CD1c-positive myeloid dendritic cell (primary cell): ENCODE data around the gene MMP14.
"Not testable (repeated sequence)": the region's sequence is repeated elsewhere in the genome, so short reads cannot be mapped to it uniquely, and the experiment has no call there.

ENCODE experiments used
- DNase-seq: peaks from one replicate; pipeline ENCODE4 v3.0.0-alpha.2; 2016; ENCODE audit errors: extremely low spot score

MMP14 gene

GRCh38 chr14:22841769-22842168 lies 5.4 kb downstream of the MMP14 start:
- no peak for DNase-seq

- DNase-seq = no peak
Observed at GRCh38 chr14:22842211-22843122, 6.1 kb downstream of the MMP14 start.

DNA sequence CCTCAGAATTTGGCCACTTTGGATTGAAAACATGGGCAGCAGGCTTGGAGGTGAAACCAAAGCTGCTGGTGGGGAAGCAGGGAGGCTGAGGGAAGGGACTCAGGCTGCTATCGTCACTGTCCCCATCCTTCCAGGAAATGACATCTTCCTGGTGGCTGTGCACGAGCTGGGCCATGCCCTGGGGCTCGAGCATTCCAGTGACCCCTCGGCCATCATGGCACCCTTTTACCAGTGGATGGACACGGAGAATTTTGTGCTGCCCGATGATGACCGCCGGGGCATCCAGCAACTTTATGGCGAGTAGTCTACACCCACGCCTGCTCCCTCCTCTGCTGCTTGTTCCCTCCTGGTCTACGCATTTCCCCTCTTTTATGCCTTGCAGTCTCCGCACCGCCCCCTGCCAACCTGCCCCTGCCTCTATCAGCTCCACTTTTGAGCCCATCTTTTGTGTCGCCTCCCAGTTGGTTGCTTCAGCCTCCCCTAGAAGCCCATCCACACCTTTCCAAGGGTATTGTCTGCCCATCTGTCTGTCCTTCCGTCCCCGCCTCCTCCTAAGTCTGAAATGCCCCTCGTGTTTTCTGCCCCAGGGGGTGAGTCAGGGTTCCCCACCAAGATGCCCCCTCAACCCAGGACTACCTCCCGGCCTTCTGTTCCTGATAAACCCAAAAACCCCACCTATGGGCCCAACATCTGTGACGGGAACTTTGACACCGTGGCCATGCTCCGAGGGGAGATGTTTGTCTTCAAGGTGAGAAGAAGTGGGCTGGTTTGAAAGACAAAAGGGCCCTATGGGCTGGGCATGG lies 6.9 kb downstream of the MMP14 start:
- DNase-seq = no peak

- DNase-seq = no peak
Observed at GRCh38 chr14:22844221-22845102, 8.1 kb downstream of the MMP14 start.

GRCh38 chr14:22845103-22845394 lies 8.7 kb downstream of the MMP14 start:
- no peak for DNase-seq

GRCh38 chr14:22845821-22846625 lies 9.6 kb downstream of the MMP14 start:
- no peak for DNase-seq

- DNase-seq = no peak
Observed at GRCh38 chr14:22846811-22847307, 10.5 kb downstream of the MMP14 start.

DNA sequence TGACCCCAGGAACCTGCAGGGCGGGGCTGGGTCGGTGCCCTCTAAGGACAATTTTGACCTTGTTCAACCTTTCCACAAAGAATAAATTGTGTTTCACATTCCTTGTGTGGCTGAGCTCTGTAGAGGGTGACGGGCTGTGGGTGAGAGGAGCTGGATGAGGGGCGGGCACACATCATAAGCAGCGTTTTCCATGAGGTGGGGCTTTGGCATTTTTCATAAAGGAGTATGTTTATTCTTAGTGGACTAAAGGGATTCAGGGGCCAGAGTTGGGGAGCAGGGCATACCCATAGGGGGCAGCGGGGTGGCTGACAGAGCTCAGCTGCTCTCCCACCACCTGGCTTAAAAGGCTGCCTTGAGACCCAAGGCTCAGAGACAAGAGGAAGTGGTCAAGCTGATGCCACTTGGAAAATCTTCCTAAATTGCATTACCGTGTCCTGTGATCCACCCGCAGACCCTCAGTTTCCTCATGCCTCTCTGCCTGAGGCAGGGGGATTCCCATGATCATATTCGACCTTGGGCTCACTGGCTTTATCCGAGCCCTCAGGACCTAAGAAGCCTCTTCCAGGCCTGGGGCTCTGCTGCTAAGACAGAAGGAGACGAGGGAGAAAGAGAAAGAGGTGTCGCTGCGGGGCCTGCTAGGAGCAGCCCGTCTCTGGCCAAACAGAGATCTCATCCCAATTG lies 11.4 kb downstream of the MMP14 start:
- DNase-seq = peak; percentile 77

DNA sequence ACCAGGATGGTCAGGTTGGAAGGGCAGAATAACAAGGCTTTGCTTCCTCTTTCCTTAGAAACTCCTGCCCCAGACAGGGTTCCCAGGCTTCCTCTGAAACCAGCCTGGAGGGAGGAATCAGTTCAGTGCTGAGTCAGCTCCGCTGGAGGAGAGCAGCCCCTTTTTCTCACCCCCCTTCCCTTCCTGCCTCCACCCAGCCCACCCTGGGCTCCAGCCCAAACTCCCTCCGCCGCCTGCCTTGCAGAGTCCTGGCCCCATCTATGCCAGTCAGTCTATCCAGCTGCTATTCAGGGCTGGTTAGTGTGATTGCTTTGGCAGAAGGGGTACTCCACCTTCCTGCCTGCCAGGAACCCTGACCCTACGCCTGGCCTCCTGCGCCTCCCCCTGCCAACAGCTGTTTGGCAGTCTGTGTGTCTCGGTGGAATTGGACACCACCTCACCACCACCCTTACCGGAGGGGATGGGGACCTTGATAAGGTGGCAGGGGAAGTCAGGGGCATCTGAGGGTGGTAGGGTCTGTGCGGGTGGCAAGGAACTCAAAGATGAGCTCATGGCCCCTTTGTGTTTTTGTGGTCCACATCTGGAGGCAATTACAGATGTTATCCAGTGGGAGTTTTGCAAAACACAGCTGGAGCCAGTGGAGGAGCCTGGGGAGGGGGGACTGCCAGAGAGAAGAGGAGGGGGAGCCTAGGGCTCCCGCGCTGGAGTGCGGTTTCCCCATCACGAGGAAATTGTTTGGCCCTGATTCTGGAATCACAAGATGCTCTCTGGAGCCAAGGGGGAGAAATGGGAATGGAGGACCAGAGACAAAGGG lies 12.2 kb downstream of the MMP14 start:
- DNase-seq = peak; percentile 72

DNA sequence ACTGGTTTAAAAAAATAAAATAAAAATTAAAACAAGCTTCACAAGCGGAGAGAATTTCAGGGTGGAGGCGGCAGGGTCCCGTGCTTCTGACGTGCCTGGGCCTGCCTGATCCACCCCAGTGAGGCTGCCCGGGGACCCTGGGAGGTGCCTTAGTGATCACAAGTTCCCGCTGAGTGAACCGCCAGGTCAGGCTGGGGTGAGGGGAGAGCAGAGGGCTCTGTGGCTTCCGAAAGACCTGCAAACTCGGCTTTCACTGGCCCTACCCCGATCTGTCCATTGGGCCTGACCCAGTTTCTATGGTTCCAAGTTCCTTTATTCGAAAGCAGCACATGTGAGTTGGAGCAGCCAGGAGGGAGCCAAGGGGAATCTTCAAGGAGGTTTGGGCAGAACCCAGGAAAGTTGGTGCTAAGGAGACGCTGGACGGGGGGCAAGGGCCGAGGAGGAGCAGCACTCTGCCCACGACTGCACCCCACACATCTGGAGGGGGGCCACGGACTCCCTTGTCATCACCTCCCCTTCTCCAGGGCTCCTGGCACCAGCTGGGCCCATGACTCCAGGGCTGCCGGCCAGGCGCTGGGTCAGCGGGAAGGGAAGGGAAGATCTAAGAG lies 12.9 kb downstream of the MMP14 start:
- DNase-seq = no peak

DNA sequence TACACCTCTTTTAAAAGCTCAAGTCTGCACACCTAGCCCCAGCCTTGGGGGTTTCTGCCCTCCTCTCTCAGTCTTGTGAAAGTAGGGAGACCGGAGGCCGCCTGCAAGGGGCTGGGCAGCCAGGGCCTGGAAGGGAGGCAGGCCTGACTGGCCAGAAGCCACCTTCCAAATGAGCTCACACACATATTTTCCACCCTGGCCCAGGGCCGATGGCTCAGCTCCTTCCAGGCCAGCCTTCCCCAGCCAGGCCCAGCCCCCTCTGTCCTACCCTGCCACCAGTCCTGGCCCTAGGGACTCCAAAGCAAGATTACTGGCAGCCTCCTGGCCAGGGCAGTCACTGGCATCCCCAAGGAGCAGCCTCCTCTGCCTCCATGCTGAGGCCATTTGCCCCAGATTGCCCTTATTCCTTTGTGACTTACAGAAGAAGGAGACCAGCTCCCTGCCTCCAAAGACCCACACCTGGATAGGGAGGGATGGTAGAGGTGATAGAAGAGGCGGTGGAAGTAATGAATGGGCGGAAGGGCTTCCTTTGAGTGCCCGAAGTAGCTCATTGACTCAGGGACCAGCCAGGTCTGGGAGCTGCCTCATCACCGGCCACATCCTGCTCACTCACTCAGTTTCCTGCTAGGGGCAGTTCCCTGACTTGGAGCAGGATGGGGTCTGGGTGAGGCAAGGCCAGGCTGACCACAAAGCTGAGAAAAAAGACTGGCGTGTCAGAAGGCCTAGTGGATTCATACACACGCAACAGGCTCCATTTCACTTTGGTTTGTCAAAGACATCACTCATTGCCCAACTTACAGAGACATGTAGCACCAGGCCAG lies 14.8 kb downstream of the MMP14 start:
- DNase-seq = peak; percentile 51

GRCh38 chr14:22852178-22852577 lies 15.8 kb downstream of the MMP14 start:
- not testable (repeated sequence) for DNase-seq

DNA sequence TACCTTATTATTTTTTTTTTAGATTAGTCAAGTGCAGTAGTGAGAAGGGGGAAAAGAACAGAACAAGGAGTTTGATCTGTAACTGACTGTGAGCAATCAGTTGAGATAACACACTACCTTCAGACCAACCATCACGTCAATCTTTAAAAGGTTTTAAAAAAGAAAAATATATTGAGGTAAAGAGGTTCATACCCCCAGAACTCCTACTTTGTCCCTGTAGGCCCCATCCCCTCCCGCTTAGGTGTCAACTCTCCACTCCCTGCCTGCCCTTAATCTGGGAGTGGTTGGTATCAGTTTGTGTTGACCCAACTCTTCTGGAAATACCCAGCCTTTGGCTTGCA lies 16.2 kb downstream of the MMP14 start:
- no peak for DNase-seq

- peak; percentile 93 for DNase-seq
Observed at GRCh38 chr14:22852940-22853767, 16.8 kb downstream of the MMP14 start.

- DNase-seq = not testable (repeated sequence)
Observed at GRCh38 chr14:22854296-22854695, 17.9 kb downstream of the MMP14 start.

DNA sequence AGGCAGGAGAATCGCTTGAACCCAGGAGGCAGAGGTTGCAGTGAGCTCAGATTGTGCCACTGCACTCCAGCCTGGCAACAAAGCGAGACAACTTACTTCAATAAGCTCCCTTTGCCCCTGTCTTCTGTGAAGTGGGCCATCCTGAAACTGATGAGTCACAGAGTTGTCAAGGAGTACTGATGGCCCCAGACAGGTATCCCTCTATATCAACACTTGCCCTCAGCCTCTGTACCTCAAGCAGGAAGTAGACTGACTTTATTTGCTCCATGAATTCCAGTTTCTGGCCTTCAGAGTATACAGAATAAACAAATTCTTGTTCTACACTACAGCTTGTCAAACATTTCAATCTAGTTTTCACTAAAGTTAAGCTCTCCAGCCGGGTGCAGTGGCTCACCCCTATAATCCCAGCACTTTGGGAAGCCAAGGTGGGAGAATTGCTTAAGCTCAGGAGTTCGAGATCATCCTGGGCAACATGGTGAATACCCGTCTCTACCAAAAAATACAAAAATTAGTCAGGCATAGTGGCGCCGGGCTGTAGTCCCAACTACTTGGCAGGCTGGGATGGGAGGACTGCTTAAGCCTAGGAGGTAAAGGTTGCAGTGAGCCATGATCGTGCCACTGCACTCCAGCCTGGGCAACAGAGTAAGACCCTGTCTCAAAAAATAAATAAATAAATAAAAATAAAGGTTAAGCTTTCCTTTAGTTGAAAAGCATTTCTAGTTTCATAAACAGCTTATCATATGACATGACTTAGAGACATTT lies 18.8 kb downstream of the MMP14 start:
- DNase-seq = no peak

DNA sequence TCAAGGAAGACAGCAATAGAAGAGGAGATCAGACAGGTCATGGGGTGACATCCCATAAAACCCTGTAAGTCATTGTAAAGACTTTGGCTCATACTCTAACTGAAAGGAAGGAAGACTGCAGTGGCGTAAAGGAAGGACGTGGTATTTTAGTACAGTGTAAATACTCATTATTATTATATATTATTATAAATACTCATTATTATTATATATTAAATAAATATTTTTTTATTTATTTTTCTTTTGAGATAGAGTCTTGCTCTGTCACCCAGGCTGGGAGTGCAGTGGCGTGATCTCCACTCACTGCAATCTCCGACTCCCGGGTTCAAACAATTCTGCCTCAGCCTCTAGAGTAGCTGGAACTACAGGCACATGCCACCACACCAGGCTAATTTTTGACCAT lies 20.0 kb downstream of the MMP14 start:
- DNase-seq = no peak
